GM19193 (cell line): Measurements from ENCODE around the gene OR52N4.

ENCODE experiments used
- POLR2A ChIP-seq: IDR thresholded peaks from 4 replicates; pipeline ENCODE4 v1.6.1; 2011; ENCODE audit not compliant: insufficient read depth, insufficient read length; ENCODE audit errors: extremely low read depth

The OR52N4 gene

DNA sequence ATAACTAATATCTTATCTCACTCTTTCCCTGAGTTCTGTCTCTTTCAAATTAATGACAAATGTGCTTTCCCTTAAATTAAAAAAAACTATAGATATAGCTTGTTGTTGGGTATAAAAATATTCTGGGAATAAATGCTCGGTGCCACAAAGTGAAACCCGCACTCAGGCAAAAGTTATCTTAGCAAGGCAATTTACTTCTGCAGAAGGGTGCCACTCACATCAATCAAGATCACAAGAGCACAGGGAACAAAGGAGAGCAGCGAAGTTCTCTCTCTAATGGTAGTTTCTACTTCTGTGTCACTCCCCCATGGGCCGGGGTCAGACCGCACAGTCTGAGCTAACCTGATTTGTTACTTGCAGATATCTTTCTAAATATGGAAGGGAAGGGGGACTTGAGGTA, 49.9 kb downstream of the OR52N4 start:
- TF ChIP-seq POLR2A, result no peak
